HepG2 (cell line): ENCODE data around the gene PPP1R18. TPM values are rescaled to one million over a fixed set of nuclear protein-coding genes. Genes with fewer than 3 reads are reported as not detected.

Source experiments
- CC2D1A ChIP-seq: sonication (generic); formaldehyde crosslinking; IDR thresholded peaks from 2 replicates; pipeline ENCODE4 v1.8.1; 2023; ENCODE audit warnings: mild to moderate bottlenecking, missing genetic modification reagents
- CTCF ChIP-seq: sonication (generic); formaldehyde crosslinking; IDR thresholded peaks from 2 replicates; pipeline ENCODE4 v1.5.0; 2020; ENCODE audit warnings: mild to moderate bottlenecking, missing genetic modification reagents, moderate library complexity
- E2F1 ChIP-seq: sonication (generic); formaldehyde crosslinking; IDR thresholded peaks from 2 replicates; pipeline ENCODE4 v1.5.0; 2020; ENCODE audit warnings: missing genetic modification reagents
- HOXD1 ChIP-seq: sonication (generic); formaldehyde crosslinking; IDR thresholded peaks from 2 replicates; pipeline ENCODE4 v1.5.0; 2020; ENCODE audit warnings: missing genetic modification reagents
- IRF2 ChIP-seq: IDR thresholded peaks from 2 replicates; pipeline ENCODE4 v1.6.1; 2018; ENCODE audit warnings: missing genetic modification reagents, missing compliant biosample characterization
- NFYC ChIP-seq: IDR thresholded peaks from 2 replicates; pipeline ENCODE4 v1.6.1; 2016; ENCODE audit warnings: missing genetic modification reagents, missing compliant biosample characterization
- SOX13 ChIP-seq, 3 experiments: fragments of 450-650 bp in 1 of 3; sonication (generic) in 1 of 3; formaldehyde crosslinking in 1 of 3; IDR thresholded peaks in 2 of 3; conservative IDR thresholded peaks in 1 of 3; 2 replicates each; pipeline versions ENCODE4 v1.5.0 to v1.6.1; 2016 to 2020; ENCODE audit warnings: antibody characterized with exemption in 1 of 3, mild to moderate bottlenecking in 1 of 3, missing compliant biosample characterization in 1 of 3, missing genetic modification reagents in 1 of 3, moderate library complexity in 1 of 3
- SP2 ChIP-seq: sonication (generic); formaldehyde crosslinking; IDR thresholded peaks from 2 replicates; pipeline ENCODE4 v1.5.1; 2020; ENCODE audit warnings: mild to moderate bottlenecking, missing genetic modification reagents
- ZKSCAN1 ChIP-seq: fragments of 150-350 bp; IDR thresholded peaks from 2 replicates; pipeline ENCODE4 v1.6.1; 2014; ENCODE audit warnings: low read length
- ZNF615 ChIP-seq: sonication (generic); formaldehyde crosslinking; IDR thresholded peaks from 2 replicates; pipeline ENCODE4 v1.5.0; 2020; ENCODE audit warnings: mild to moderate bottlenecking, missing genetic modification reagents, borderline replicate concordance
- ZSCAN12 ChIP-seq: sonication (generic); formaldehyde crosslinking; IDR thresholded peaks from 2 replicates; pipeline ENCODE4 v1.9.0; 2021; ENCODE audit warnings: mild to moderate bottlenecking, missing genetic modification reagents
- ZZZ3 ChIP-seq: sonication (generic); formaldehyde crosslinking; IDR thresholded peaks from 2 replicates; pipeline ENCODE4 v1.4.0; 2020; ENCODE audit warnings: missing genetic modification reagents, mild to moderate bottlenecking, borderline replicate concordance
- polyA plus RNA-seq, 8 experiments: library from polyadenylated mRNA; depleted of rRNA in 3 of 8; stranded (reverse) in 7 of 8; unstranded in 1 of 8; fragments of >200 nt; fragmentation: Illumina TruSeq in 4 of 8; extraction: Trizol in 4 of 8; gene quantifications; 2 replicates each; pipeline versions ENCODE4 v1.2.1 to v1.2.3, GENCODE V29; 2011 to 2016; ENCODE audit warnings: low read depth in 4 of 8, missing spikeins in 1 of 8, mixed read lengths in 1 of 8; ENCODE audit not compliant: insufficient read depth in 1 of 8
- total RNA-seq, 5 experiments: library from RNA; depleted of rRNA; stranded (reverse); fragments of >200 nt; fragmentation: Illumina TruSeq; extraction: Trizol; gene quantifications; 2 replicates each; pipeline ENCODE4 v1.2.3, GENCODE V29; 2016; ENCODE audit warnings: low read depth in 1 of 5
- TF ChIP-seq, protein P1 (sequence below): sonication (generic); formaldehyde crosslinking; IDR thresholded peaks from 2 replicates; pipeline ENCODE4 v1.4.0; 2020; ENCODE audit warnings: missing genetic modification reagents, mild to moderate bottlenecking, borderline replicate concordance
- TF ChIP-seq, protein P2 (sequence below): sonication (generic); formaldehyde crosslinking; IDR thresholded peaks from 2 replicates; pipeline ENCODE4 v1.5.0; 2020; ENCODE audit warnings: missing genetic modification reagents, mild to moderate bottlenecking, borderline replicate concordance
- TF ChIP-seq, protein P3 (sequence below): sonication (generic); formaldehyde crosslinking; IDR thresholded peaks from 2 replicates; pipeline ENCODE4 v1.5.0; 2020; ENCODE audit warnings: missing genetic modification reagents

Gene PPP1R18
- total and polyA plus RNA-seq, 2 of the 13 experiments (the other 11 are each of a cell fraction or from before 2014, with no cell fraction given) = 4.9 to 9.2 TPM

DNA sequence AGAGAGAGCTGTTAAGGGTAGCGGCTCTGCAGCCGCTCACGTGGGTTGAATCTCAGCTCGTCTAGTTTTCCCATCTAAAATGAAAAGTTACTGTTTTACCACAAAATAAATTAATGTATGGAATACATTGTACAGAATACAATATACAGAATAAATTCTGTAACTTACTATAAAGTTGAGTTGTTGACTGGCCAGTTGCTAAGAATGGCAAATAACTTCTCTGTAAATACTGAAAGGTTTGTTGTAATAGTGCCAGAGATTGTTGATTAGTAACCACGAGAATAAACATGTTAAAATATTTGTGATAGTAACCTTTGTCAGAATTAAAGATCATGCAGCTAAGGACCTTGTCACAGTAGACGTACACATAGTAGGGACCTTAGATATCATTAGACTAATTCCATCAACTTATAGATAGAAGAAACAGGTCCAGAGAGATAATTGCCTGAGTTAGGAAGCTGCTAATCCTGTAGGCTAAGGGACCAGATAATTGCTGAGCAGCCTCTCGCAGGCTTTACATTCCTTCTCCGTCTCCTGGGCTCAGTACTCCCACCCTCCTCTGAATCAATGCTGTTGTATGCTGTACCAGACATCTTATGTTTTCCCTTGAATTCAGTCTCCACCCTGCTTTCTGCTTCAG, 4.9 kb upstream of the PPP1R18 start (continued):
- TF ChIP-seq, protein P1, sequence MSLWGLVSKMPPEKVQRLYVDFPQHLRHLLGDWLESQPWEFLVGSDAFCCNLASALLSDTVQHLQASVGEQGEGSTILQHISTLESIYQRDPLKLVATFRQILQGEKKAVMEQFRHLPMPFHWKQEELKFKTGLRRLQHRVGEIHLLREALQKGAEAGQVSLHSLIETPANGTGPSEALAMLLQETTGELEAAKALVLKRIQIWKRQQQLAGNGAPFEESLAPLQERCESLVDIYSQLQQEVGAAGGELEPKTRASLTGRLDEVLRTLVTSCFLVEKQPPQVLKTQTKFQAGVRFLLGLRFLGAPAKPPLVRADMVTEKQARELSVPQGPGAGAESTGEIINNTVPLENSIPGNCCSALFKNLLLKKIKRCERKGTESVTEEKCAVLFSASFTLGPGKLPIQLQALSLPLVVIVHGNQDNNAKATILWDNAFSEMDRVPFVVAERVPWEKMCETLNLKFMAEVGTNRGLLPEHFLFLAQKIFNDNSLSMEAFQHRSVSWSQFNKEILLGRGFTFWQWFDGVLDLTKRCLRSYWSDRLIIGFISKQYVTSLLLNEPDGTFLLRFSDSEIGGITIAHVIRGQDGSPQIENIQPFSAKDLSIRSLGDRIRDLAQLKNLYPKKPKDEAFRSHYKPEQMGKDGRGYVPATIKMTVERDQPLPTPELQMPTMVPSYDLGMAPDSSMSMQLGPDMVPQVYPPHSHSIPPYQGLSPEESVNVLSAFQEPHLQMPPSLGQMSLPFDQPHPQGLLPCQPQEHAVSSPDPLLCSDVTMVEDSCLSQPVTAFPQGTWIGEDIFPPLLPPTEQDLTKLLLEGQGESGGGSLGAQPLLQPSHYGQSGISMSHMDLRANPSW (CRISPR knock-in tag) = 0 out of 2 replicates have a peak, but pooled peaks have one; percentile 53
- TF ChIP-seq E2F1 (CRISPR knock-in tag) (peak; percentile 2; the same call in 1 of the 2 replicates), IRF2 (CRISPR knock-in tag) (0 out of 2 replicates have a peak, but pooled peaks have one; percentile 11), ZNF615 (no peak), ZSCAN12 (CRISPR knock-in tag) (peak; percentile 31; the same call in 1 of the 2 replicates), ZZZ3 (CRISPR knock-in tag) (no peak), SOX13 (IDR thresholded peaks at IDR 0.05) (no peak), SOX13 (CRISPR knock-in tag; conservative IDR thresholded peaks at IDR 0.05 in 1 of 2, IDR thresholded peaks at IDR 0.05 in 1 of 2) (no peak), HOXD1 (CRISPR knock-in tag) (no peak), CC2D1A (CRISPR knock-in tag) (no peak), ZKSCAN1 (0 out of 2 replicates have a peak, but pooled peaks have one; percentile 44), NFYC (CRISPR knock-in tag) (no peak), SP2 (CRISPR knock-in tag) (no peak), CTCF (CRISPR knock-in tag) (0 out of 2 replicates have a peak, but pooled peaks have one; percentile 2)
- TF ChIP-seq, protein P2, sequence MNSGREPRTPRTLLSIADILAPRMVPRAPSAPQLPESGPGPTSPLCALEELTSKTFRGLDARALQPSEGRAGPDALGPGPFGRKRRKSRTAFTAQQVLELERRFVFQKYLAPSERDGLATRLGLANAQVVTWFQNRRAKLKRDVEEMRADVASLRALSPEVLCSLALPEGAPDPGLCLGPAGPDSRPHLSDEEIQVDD (CRISPR knock-in tag) = no peak
- TF ChIP-seq, protein P3, sequence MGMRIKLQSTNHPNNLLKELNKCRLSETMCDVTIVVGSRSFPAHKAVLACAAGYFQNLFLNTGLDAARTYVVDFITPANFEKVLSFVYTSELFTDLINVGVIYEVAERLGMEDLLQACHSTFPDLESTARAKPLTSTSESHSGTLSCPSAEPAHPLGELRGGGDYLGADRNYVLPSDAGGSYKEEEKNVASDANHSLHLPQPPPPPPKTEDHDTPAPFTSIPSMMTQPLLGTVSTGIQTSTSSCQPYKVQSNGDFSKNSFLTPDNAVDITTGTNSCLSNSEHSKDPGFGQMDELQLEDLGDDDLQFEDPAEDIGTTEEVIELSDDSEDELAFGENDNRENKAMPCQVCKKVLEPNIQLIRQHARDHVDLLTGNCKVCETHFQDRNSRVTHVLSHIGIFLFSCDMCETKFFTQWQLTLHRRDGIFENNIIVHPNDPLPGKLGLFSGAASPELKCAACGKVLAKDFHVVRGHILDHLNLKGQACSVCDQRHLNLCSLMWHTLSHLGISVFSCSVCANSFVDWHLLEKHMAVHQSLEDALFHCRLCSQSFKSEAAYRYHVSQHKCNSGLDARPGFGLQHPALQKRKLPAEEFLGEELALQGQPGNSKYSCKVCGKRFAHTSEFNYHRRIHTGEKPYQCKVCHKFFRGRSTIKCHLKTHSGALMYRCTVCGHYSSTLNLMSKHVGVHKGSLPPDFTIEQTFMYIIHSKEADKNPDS (CRISPR knock-in tag) = peak; percentile 42; the same call in 1 of the 2 replicates
